NOMO-1 treated with dmso at 0.1 percent for 144 hours (cell line): ENCODE measurements around the gene SGPP1.
A peak's percentile ranks its signal among the peaks of the same experiment; 100 is the strongest.
"Not testable (repeated sequence)": the region's sequence is repeated elsewhere in the genome, so short reads cannot be mapped to it uniquely, and the experiment has no call there.

Experiments used
- DNase-seq: peaks from one replicate; lab custom pipeline; 2025; ENCODE audit not compliant: unreplicated experiment; lab: John Stamatoyannopoulos, UW

Gene SGPP1, protein sequence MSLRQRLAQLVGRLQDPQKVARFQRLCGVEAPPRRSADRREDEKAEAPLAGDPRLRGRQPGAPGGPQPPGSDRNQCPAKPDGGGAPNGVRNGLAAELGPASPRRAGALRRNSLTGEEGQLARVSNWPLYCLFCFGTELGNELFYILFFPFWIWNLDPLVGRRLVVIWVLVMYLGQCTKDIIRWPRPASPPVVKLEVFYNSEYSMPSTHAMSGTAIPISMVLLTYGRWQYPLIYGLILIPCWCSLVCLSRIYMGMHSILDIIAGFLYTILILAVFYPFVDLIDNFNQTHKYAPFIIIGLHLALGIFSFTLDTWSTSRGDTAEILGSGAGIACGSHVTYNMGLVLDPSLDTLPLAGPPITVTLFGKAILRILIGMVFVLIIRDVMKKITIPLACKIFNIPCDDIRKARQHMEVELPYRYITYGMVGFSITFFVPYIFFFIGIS

GRCh38 chr14:63727736-63728728, at the start of gene SGPP1:
Gene SGPP1, minus strand, starts transcription at chr14:63728065. Its CDS starts 121 bp downstream, at chr14:63727944.
- DNase-seq = peak; percentile 67

- no peak for DNase-seq
These were observed 49.2 kb upstream of the SGPP1 start for GRCh38 chr14:63777024-63777423.

DNA sequence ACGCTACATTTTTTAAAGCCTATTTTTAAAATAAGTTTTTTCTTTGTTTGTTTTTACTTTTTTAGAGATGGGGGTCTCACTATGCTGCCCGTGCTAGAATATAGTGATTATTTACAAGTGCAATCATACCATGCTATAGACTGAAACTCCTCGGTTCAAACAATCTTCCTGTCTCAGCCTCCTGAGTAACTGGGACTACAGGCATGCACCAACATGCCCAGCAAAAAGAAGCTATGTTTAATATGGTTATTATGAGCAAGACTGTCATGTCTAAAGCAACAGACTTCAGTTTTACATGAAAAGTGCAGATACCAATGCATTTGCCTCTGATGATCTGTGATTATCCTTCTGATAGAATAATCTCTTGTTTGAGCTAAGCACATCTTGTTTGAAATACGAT, 45.6 kb upstream of the SGPP1 start:
- no peak for DNase-seq

DNA sequence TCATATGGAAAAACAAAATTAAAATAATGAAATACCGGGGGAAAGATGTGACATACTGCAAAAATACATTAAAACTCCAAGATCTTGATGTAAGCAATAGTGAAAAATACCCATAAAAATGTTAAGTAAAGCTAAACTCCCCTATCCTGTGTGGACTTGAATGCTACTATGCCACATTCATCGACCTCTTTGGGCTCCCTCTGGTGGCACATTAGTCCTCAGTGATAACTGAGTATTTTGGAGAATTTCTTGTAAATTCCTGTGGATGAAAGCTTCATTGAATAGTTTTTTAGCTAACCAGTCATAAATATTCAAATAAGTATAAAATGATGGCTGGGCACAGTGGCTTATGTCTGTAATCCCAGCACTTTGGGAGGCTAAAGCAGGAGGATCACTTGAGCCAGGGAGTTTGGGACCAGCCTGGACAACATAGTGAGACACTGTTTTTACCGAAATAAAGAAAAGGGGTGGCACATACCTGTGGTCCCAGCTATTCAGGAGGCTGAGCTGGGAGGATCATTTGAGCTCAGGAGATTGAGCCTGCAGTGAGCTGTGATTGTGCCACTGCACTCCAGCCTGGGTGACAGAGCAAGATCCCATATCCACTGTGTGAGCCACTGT, 42.4 kb upstream of the SGPP1 start:
- DNase-seq = no peak

DNA sequence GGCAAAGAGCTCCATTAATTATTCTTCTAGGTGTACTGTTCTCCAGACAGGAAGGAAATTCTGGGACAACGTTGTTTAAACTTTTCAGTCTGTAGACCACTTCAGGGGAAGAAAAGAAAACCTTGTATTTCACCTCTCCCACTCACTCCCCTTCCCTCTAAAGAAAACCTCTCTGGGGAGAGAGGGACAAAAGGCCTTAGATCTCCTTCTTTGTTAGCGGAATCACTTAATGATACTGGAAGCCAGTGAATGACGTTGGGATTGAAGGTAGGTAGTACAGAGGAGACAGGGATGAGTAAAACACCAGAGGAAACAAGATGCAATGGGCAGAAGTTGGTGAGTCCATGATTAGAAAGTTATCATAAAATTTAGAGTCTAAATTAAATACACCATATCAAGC, 38.7 kb upstream of the SGPP1 start:
- DNase-seq = no peak

- no peak for DNase-seq
These were observed 36.8 kb upstream of the SGPP1 start for GRCh38 chr14:63764620-63765139.

DNA sequence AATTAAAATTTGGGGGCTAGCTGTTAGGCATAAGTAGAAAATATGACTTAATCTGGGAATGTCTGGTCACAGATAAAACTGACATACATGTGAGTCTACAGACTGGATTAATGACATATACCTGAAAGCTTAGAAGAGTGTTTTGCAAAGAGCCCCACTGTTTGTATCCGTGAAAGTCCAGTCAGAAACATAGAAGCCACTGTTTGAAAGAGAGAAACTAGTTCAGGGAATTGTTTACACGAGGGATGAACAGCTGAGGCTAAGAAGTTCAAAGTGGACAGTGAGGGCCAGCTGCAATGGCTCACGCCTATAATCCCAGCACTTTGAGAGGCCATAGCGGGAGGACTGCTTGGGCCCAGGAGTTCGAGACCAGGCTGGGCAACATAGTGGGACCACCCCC, 36.2 kb upstream of the SGPP1 start:
- no peak for DNase-seq

DNA sequence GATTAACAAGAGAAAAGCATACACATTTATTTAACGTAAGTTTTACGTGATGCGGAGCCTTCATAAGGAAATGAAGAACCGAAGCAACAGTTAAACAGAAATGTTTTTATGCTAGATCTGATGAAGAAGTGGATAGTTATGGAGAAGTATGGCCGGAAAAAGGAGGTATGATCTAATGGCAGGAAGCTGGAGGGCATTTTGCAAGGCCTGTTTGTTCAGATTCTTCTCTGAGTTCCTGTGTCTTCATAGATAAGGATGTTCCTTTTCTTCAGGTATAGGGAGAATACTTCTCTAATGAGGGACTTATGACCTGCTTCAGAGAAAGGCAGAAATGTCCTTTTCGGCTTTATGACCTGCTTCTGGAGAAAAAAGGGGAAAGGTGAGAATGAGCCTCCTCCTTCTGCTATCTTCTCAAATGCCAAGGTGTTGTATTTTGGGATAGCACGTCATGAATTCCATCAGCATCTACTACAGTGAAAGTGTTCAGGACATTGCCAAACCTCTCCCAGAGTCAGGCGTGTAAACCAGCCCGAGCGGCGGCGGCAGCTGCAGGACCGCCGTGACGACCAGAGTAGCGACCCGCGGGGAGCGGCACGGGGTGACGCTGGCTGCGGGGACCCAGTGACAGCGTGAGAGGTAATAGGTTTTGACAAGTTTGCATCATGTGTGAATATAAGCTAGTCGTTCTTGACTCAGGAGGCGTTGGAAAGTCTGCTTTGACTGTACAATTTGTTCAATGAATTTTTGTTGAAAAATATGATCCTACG, 33.7 kb upstream of the SGPP1 start:
- peak; percentile 11 for DNase-seq

GRCh38 chr14:63760014-63760413, 32.1 kb upstream of the SGPP1 start:
- no peak for DNase-seq

- no peak for DNase-seq
These were observed 31.6 kb upstream of the SGPP1 start for GRCh38 chr14:63759456-63759855.

DNA sequence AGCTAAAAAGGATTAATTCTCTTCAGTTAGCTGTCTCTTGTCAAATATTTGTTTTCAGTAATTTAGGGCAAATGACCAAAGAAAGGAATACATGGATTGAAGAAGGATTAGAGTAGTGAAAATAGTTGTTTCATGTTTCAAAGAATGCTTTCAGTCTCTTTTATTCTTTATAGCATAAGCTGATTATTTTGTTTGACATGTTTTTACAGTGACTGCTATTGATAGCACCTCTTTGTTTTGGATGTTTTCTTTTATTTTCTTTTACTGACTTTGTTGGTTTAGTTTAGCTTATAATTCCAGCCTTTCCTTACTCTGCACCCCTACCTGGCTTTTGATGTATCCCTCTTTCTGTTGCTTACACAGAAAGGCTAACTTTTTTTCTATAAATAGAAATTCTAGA, 29.3 kb upstream of the SGPP1 start:
- no peak for DNase-seq

DNA sequence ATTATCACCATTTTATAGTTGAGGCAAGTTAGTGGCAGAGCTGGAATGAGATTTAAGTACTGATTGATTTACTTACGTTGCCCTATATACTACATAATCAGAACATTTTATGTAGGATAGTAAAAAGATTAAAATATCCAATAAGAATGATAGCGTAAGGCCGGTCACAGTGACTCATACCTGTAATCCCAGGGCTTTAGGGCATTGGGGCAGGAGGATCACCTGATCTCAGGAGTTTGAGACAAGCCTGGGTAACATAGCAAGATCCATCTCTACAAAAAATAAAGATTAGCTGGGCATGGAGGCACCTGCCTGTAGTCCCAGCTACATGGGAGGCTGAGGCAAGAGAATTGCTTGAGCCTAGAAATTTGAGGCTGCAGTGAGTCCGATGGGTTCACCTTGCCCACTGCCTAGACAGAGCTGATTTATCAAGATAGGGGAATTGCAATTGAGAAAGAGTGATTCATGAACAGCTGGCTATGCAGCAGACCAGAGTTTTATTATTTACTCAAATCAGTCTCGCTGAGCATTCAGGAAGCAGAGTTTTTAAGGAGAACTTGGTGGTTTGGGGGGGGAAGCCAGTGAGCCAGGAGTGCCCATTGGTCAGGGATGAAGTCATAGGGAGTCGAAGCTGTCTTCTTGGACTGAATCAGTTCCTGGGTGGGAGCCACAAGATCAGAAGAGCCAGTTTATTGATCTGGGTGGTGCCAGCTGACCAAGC, 24.7 kb upstream of the SGPP1 start:
- DNase-seq = peak; percentile 49

GRCh38 chr14:63751076-63751475, 23.2 kb upstream of the SGPP1 start:
- DNase-seq = not testable (repeated sequence)

- peak; percentile 71 for DNase-seq
These were observed 20.0 kb upstream of the SGPP1 start for GRCh38 chr14:63747846-63748245.

- peak; percentile 15 for DNase-seq
These were observed 18.1 kb upstream of the SGPP1 start for GRCh38 chr14:63745858-63746425.

DNA sequence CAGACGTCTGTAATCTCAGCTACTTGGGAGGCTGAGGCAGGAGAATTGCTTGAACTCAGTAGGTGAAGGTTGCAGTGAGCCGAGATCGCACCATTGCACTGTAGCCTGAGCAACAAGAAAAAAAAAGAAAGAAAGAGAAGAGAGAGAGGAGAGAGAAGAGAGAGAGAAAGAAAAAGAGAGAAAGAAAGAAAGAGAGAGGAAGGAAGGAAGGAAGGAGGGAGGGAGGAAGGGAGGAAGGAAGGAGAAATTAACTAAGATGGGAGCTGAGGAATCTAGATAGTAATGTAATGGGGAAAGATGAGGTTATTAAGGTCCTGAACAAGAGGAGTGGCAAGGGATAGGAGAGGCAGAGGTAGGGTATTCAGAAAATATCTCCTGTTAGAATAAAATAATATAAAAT, 17.4 kb upstream of the SGPP1 start:
- DNase-seq = no peak

DNA sequence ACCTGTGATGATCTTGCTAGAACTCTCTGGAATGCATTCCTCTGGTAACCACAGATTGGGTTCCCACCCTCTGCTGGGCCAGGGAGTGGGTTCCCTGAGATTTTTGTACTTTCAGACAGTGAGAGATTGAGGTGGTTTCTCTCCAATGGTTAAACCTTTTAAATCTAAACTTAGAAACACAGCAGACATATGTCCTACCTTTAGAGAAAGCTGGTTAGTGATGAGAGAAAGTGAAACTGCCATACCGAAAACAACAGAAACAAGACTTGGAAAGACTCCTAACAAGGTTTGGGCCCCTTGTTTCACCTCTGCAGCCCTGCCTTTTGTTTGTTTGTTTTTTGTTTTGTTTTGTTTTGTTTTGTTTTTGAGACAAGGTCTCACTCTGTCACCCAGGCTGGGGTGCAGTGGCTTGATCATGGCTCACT, 9.7 kb upstream of the SGPP1 start:
- no peak for DNase-seq

DNA sequence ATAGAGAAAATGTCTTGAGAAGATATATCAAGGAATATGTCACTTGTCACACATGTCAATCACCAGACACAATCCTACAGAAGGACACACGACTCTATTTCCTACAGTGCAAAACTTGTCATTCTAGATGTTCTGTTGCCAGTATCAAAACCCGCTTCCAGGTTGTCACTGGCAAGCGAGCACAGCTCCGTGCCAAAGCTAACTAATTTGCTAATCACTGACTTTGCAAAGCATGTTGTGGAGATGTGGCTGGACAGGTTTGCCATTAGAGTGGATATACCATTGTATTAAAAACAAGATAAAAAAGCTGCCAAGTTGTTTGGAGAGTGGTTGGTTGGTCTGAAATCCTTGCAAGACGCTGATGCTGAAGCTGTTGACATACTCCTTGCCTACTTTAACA, 7.9 kb upstream of the SGPP1 start:
- DNase-seq = no peak

- no peak for DNase-seq
These were observed 2.8 kb upstream of the SGPP1 start for GRCh38 chr14:63730659-63731058.
